Fibroblast of skin of right quadriceps (primary cell): ENCODE data around the gene PDX1.

ENCODE experiments used
- DNase-seq: peaks from one replicate; pipeline ENCODE4 v3.0.0-alpha.2; 2013

The PDX1 gene

DNA sequence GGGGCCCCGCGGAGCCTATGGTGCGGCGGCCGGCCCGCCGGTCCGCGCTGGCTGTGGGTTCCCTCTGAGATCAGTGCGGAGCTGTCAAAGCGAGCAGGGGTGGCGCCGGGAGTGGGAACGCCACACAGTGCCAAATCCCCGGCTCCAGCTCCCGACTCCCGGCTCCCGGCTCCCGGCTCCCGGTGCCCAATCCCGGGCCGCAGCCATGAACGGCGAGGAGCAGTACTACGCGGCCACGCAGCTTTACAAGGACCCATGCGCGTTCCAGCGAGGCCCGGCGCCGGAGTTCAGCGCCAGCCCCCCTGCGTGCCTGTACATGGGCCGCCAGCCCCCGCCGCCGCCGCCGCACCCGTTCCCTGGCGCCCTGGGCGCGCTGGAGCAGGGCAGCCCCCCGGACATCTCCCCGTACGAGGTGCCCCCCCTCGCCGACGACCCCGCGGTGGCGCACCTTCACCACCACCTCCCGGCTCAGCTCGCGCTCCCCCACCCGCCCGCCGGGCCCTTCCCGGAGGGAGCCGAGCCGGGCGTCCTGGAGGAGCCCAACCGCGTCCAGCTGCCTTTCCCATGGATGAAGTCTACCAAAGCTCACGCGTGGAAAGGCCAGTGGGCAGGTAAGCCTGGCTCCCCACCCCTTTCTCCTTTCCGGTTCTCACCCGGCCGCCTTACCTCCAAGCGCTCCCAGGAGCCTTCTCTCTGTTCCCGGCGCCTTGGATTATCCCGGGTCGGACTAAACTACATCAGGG is at the start of gene PDX1:
Gene PDX1 (plus strand): TSS at position 67 of the 743 bp plus-strand sequence. CDS start 139 bp downstream, at position 206.
- DNase-seq, result peak; percentile 13

DNA sequence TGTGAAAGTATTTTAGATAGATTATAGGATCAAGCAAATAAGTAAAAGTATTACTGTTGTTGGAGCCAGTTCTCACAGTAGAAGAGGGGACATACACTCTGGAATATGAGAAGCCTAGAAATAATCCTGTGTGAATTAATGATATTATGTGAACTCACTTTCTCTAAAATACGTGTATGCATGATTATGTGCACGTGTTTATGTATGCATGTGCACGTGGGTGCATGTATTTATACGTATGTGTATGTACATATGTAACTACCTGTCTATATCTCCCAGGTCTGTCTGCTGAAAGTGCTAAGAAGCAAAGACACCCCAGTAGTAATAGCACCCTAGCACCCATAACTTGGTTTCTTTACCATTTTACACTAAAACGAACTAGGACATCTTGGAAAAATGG is 41.5 kb upstream of the PDX1 start:
- DNase-seq, result no peak

GRCh38 chr13:27889471-27889870 is 30.3 kb upstream of the PDX1 start:
- no peak for DNase-seq

- no peak for DNase-seq
Observed at GRCh38 chr13:27896726-27897125, 23.1 kb upstream of the PDX1 start.

DNA sequence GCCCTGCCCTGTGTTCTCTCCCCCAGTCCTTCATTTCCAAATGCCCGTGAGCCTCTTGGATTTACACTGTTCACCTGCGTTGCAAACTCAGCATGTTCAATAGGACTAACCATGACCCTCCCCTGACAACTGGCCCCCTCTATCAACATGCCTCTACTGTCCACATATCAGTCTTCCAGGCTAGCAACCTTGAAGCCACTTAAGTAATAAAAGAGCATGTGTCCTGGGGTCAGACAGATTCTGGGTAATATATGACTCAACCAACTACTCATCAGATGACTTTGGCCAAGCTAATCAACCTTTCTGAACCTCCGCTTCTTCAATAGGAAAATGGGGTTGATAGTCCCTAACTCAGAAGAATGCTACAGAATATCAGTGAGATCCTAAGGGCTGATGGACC is 15.1 kb upstream of the PDX1 start:
- DNase-seq, result no peak

- DNase-seq, result no peak
Observed at GRCh38 chr13:27905650-27906049, 14.2 kb upstream of the PDX1 start.

DNA sequence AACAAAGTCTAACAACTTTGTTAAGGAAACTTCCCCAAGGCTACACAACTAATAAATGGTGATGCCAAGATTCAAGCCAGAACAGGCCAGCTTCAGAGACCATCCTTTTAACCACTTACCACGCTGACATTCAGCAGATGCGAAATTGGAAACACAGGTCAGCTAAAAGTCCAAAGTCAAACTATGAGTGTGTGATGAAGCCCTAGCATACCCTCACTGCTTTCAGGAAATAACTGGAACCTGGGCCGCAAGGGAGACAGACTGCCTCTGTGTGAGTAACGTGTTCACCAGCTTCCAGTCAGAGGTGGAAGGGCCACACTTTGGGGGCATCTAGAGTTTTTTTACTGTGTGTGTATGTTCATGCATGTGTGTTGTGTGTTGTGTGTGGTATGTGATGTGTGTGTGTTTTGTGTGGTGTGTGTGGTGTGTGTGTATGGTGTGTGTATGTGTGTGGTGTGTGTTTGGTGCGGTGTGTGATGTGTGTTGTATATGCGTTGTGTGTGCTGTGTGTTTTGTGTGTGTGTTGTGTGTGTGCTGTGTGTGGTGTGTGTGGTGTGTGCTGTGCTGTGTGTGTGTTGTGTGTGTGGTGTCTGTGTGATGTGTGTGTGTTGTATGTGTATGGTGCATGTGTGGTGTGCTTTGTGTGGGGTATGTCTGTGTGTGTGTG is 12.5 kb upstream of the PDX1 start:
- no peak for DNase-seq

DNA sequence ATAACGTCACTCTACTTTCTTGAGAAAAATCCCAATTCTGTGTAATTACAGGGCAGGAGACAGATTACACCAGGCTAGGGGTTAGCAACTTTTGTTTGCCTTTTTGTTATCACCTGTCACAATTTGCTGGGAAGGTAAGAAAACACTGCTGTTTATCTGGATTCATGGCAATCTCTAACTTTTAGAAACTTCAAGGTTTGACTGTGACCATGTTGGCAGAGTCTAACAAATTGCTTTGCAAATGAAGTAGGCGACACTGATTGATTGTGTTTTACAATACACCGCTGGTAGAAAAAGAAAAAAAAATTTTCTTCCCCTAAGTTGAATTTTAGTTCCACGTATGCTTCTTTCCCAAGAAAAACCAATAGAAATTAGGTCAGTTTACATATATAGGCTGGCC is 10.4 kb upstream of the PDX1 start:
- no peak for DNase-seq

DNA sequence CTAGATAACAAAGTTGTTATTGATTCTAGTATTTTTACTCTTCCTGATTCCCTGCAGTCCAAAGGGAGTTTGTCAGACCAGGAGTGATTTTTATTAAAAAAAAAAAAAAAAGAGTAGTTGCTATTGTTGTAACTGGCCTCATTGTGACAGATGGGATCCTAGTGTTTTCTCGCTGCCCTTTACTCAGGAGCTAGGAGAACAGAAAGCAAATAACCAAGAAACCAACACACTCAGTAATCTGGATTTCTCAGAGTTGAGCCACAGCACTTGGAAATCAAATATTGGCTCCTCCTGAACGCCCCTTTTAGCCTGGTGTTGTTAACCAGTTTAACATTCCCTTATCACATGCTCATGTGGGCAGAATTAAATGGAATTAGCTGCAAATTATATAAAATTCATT is 8.3 kb upstream of the PDX1 start:
- no peak for DNase-seq

- no peak for DNase-seq
Observed at GRCh38 chr13:27913160-27913559, 6.6 kb upstream of the PDX1 start.

DNA sequence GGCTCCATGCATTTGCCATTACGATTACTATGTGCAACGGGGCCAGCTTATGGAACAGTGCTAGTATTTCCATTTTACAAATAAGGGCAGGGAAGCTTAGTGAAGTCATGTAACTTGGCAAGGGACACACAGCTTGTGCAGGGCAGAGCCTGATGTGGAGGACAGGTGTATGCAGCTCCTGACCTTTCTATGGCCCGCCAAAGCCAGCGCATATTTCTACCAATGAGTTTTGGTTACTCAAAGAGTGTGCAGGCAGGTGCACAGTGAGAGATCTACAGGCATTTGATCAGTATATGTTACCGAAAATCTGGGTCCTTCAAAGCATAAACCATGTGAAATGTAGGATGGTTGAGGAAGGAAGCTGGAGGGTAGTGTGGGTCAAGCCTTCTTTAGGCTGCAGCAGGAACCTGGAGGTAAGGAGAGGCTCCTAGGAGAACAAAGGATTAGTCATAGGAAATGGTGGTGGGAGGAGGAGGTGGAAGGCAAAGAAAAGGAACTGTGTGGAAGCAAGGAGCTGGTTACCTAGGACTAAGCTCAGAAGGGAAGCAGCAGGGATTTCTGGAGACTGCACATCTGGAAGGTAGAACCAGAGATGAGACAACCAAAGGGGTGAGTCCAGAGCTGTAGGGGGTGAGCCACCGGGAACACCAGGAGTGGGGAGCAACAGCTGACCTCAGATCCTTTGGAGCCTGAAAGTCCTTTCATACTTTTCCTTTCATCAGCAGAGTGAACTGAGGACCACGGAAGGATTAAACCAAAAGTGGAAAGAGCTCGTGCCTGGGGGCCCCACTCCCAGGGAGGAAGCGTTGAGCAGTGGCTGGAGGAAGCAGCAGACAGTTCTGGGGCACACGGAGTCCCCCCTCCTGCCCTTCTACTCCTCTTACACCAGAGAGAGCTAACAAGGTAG is 4.2 kb upstream of the PDX1 start:
- no peak for DNase-seq

GRCh38 chr13:27917121-27917947 is 2.5 kb upstream of the PDX1 start:
- DNase-seq, result no peak

DNA sequence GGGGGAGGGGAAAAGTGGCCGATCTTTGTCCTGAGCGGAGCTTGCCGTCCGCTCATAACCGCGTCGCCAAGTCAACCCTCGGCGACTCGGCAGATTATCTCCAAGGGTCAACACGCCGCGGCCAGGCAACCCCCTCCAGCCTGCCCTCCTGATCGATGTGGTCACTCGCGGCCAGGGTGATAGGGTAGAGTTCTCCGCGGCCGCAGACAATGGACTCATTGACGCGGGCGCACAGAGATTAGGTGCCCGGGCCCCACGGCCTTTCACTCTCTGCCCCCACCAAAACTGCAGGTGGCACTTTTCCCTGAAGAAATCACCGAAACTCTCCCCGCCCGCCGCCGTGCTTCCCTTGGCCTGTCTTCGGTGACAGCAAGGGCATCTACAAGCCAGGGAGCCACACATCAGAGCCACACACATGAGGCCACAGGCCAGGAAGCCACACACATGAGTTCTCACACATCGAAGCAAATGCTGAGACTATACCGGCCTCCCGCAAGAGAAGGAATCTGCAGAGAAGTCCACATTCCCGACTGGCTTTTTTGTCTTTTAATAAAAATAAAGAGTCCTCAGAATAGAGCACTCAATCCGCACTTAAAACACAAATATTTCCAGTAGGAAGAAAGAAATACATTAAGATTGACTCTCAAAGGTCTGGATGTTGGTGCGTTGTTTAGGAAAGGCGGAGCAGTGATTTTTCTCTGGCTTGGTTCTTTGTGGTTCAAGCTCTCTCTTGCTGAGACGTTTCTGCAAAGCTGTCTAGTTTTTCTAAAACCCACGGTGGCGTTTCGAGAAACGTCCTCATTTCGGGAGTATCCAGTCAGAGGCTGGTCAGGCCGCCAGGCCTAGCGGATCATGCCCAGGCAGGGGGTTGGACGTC is 1.5 kb upstream of the PDX1 start:
- DNase-seq, result no peak

- DNase-seq, result no peak
Observed at GRCh38 chr13:27918918-27919658, 712 bp upstream of the PDX1 start.

GRCh38 chr13:27919659-27919933 is 204 bp upstream of the PDX1 start:
- no peak for DNase-seq

- DNase-seq, result no peak
Observed at GRCh38 chr13:27920677-27921420, 1.0 kb downstream of the PDX1 start.

DNA sequence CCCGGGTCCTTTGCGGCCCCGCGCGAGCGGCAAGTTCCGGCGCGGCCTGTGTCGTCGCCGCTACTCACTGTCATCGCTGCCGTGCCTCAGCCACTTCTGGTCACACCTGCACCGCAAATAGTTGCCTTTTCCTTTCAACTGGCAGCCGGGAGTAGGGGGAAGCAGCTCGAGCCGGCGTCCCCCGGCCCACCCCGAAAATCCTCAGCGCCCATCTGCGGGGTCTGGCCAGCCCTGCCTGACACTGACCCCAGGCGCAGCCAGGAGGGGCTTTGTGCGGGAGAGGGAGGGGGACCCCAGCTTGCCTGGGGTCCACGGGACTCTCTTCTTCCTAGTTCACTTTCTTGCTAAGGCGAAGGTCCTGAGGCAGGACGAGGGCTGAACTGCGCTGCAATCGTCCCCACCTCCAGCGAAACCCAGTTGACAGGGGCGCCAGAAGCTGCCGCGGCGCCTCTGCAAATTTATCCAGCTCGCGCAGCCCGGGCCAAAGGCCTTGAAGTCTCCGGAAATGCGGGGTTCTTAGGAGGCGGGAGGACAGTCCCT is 1.7 kb downstream of the PDX1 start:
- DNase-seq, result no peak

- no peak for DNase-seq
Observed at GRCh38 chr13:27921961-27922882, 2.4 kb downstream of the PDX1 start.
